MM.1S (cell line): ENCODE data around the gene LRRC61.

ENCODE experiments used
- CTCF ChIP-seq: fragments of 300-600 bp; sonication (generic); IDR thresholded peaks from 2 replicates; pipeline ENCODE4 v1.5.1; 2016; ENCODE audit warnings: antibody characterized with exemption, low read length, mixed read lengths
- EZH2 ChIP-seq: fragments of 300-600 bp; sonication (generic); optimal IDR thresholded peaks from 2 replicates; pipeline ENCODE3; 2017; ENCODE audit warnings: low read depth, mild to moderate bottlenecking, antibody characterized with exemption, low read length, mixed read lengths

GRCh38 chr7:150374472-150374871 lies 51.3 kb downstream of the LRRC61 start:
- TF ChIP-seq CTCF (no peak), EZH2 (no peak)
